ENCODE measurements around the gene GPC6.

GRCh38 chr13:93343097-93343496 lies 116.5 kb downstream of the GPC6 start:
- no peak for TF ChIP-seq CTCF (IDR thresholded peaks at IDR 0.05)
- TF ChIP-seq POLR2AphosphoS5 (IDR thresholded peaks at IDR 0.05): no peak
- no peak for TF ChIP-seq POLR2A (IDR thresholded peaks at IDR 0.05)
